Stimulated activated CD8-positive, alpha-beta memory T cell treated with anti-CD3 and anti-CD28 coated beads, Interleukin-7, amount 100 ng/mL, for 48 hours (primary cell): ENCODE measurements around the gene TTC28.
"Not testable (repeated sequence)": the region's sequence is repeated elsewhere in the genome, so short reads cannot be mapped to it uniquely, and the experiment has no call there.

Experiments
- DNase-seq, 2 donors: peaks; one replicate each; pipeline ENCODE4 v3.0.0-alpha.2; 2020; ENCODE audit warnings: low read depth in 1 of 2; ENCODE audit errors: extremely low read depth in 1 of 2

TTC28 gene

DNA sequence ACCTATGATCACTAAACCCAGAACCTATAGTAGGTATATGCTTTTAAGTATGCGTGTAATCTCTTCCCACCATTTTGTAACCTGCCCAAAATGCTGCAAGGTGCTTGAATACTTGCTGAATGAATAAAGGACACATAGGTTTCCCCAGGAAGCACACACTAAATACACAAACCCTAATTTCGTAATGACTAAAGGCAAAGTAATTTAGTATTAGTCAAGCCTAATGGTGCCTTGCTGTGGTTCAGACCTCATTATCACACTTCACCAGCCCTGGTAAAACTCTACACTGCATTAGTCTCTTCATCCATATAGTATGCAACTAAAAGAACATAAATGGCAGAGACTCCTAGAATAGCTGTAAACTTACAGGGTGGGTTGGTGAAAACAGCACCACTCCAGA is 471.6 kb downstream of the TTC28 start:
- no peak for DNase-seq

DNA sequence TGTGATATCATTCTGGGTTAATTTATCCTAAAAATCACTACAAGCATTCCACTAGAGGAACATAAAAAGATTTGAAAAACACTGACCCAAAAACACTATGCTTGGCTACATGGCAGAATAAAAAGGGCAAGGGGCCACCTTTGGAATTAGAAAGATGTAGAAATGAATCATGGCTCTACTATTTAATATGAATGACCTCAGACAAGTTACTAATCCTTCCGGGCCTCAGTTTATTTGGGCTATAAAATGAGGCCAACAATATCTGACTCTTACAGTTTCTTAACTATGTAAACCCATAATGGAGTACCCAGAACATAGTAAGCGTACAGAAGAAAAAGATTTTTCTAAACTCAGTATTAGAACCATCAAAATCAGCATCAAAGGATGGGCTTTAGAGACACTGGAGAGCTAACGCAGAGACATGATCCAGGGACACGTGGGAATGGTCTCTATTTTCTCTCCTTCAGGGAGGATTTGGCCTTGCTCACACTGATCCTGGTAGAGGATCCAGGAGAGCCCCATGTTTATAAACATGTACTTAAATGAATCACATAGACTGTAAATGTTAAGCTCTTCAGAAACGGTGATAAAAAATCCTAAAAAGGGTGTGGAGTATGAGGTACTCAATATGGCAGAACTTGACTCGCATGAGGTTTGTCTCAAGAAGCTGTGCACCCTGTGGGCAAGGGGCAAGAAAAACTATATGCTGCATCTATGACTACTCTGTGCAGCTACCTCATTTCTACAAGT is 472.2 kb downstream of the TTC28 start:
- DNase-seq, result no peak

DNA sequence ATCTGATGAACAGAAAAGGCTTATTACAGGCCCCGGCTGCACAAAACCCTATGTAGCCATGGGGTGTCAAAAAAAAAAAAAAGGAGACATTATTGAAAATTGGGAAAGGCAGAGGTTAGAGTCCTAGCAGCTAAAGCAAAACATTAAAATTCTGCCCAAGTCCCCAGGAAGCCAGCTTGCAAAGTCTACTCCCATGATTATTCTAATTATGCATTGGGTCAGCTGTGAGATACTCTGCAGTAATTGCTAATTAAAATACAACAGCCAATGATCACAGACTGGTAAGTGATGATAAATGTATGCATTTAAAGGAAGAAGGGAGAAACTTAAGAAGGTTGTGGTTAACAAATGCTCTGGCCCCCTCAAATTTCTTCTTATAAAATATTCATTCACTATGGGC is 473.7 kb downstream of the TTC28 start:
- DNase-seq, result no peak

DNA sequence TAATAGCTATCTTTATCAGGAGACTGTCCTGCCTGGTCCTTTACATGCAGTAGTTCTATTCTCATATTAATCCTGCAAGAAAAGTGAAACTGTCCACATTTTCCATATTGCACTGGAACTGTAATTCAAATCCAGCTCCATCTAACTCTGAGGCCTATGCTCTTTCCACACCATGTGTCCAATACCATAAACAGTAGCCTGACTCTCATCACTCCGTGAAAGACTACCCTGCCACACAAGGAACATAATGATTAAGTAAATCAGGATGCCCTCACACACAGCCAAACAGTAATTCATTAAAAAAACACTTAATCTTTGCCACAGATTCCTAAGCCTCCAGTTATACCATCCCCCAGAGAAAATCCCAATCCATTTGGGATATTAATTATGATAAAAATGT is 475.3 kb downstream of the TTC28 start:
- no peak for DNase-seq

DNA sequence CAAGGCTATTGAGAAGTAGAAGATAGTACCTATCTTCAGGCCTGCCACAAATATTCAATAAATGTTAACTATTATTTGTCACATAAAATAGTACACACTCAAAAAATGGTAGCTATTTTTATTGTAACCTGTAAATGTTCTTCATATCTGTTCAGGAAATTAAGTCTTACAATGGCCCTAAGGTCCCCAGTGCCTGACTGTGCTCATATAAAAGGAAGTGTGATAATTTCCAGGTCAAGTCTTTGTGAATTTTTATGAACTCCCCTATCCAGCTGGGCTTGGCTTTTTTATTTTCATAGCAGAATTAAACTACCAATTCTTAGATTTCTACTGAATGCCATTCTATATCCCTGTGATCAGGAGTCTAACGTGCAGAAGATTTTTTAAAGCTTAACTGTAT is 476.4 kb downstream of the TTC28 start:
- DNase-seq, result no peak

DNA sequence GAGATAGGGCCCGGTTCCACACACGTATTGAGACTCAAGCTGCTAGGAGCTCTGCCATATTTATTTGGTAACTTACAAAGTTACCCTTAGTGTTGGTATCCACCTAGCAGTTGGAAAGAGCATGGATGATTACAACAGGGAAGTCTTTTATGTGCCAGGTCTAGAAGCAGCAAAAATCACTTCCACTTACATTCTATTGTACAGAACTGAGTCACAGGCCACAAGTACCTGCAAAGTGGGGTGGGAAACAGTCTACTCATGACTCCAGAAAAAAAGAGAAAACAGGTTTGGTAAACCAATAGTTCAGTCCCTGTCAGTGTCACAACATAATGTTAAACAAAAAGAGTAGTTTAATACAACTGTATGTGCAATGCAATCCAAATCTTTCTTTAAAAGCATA is 480.9 kb downstream of the TTC28 start:
- no peak for DNase-seq

DNA sequence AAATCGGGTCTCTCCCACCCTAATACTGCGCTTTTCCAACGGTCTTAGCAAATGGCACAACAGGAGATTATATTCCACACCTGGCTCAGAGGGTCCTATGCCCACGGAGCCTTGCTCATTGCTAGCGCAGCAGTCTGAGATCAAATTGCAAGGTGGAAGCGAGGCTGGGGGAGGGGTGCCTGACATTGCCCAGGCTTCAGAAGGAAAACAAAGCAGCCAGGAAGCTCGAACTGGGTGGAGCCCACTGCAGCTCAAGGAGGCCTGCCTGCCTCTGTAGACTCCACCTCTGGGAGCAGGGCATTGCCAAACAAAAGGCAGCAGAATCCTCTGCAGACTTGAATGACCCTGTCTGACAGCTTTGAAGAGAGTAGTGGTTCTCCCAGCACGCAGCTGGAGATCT is 488.1 kb downstream of the TTC28 start:
- not testable (repeated sequence) for DNase-seq

DNA sequence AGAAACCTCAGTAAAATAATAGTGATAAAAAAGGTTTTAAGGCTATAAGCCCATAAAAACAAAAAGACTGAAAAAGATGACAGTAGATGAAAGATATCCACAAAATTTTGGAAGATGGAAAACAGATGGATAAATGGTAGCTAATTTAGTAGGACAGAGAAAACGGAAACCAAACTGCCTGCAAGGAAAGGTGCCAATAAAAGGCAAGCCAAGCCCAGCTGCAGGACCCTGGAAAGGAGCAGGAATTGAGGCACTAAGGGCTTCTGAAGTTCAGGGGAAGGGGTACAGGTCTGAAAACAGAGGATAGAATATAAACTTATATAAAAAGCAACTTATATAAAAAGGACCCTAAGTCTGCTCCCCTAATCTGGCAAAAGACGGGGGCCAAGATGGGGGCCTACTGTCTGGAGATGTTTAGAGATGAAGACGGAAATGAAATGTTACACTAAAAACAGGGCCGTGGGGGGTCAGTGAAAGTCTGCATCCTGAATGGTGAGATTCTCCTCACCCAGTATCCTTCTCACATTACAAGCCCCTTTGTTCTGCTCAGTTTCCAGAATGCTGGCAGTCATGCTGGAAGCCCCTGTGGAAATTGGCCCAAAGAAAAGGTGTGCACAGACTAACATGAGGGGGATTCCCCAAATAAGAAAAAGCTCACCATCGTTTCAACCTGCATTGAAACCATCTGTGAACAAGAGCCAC is 491.3 kb downstream of the TTC28 start:
- DNase-seq, result no peak

DNA sequence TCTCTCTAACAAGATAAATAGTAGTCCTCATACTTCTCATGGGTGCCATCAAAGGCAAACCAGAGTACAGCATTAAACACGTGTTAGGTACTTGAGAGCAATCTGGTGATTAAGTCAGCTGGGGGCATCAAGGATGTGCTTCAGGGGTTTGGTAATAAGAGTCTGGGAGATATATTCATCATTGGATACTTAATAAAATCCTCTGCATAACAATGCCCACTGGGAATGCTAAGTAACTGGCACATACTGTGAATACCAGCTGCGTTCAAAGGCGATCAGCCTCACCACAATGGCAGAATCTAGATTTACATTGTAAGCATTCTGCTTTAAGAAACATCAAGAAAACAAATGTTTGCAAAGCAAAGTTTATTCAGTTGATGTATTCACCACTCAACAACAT is 492.0 kb downstream of the TTC28 start:
- DNase-seq, result no peak

DNA sequence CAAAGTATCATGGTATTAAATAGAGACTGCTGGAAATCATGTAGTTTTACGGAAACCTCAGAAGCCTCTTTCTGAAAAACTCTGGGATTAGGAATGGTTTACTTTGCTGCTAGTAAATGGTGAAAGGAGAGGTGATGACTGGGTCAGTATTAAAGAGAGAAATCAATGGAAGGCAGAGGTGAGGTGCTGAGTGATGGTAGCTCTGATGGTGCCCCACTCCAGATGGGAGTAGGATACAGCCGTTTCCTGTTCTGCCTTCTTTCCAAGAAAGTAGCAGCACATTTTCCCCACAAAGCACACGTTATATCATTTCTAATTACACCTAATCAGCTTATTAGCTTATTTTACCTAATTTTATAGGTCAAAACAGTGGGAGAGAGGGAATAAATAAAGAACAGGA is 493.0 kb downstream of the TTC28 start:
- no peak for DNase-seq

DNA sequence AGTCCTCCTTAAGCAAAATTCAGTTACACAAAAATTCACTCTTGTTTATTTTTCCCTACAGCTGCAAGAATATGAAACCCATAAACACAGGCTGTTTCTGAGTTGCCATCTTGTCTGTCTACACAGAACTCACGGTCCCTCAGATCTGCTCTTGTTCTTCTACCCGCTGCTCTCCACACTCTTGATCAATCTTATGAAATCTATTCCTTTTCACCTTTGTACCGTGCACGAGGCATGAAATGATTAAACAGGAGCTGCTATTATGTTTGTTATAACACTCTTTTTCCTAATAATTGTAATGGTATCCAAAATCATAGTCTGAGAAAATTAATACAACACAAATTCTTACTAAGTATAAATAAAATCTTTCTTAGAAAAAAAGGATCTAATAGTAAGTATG is 494.5 kb downstream of the TTC28 start:
- no peak for DNase-seq

DNA sequence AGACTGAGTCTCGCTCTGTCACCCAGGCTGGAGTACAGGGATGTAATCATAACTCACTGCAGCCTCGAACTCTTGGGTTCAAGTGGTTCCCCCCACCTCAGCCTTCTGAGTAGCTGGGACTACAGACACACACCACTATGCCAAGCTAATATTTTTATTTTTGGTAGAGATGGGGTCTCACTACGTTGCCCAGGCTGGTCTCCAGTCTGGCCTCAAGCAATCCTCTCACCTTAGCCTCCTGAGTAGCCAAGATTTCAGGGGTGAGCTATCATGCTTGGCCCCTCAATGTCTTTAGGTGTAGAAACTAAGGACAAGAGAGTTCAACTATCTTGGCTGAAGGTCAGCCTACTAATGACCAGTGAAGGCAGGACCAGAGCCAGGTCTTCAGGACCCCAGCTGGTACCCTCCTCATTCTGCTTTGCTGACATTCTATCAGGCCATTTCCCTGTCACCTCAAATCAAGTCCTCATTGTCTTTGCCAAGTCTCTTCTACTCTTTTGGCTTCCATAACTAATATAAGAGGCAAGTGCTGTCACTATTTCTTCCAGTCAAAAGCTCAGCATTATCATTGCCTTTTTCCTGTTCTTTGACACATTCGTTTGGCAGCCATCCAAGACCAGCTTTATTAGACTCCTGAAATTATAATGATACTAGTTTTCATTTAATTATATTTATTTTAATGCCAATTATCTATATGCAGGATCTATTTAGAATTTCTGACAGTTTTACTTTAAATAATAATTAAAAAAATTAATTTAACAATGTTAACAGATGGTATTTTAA is 496.4 kb downstream of the TTC28 start:
- no peak for DNase-seq

DNA sequence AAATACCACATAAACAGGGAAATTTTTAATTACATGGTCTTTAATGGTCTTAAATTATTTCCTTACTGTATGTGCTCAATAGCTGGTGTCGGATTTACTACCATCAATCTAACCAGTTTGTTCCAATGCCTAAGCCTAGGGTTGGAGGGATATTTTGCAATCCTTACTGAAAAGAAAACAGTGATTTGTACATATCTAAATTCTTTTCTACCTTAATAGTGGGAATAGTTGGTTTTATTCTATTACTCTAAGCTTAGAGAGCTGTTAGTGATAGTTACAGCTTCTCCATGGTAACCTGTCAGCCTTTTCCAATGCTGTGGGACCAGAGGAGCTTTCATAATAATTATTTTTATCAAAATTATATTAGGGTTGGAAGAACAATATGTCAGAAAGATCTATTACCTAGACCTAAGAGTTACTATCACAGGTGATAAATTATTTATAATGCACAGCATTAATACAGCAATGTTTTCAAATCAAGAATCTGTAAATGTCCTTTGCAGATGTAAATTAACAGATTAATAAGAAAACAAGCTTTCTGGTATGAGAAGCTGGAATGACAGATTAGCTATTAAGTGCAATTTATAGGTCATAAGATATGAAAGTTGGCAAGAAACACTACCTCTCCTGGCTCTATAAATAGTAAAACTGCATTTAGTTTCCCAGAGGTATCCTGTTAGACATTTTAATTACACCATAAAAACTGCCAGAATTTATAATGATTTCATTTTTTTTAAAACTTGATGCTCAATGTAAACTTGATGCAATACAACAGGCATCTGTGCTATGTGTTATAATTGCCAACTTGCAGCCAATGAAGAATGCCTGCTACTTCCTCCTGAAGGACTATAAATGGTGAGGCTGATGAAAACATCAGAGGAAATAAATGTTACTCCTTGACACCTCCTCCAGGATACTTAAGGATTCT is 498.6 kb downstream of the TTC28 start:
- DNase-seq, result no peak

DNA sequence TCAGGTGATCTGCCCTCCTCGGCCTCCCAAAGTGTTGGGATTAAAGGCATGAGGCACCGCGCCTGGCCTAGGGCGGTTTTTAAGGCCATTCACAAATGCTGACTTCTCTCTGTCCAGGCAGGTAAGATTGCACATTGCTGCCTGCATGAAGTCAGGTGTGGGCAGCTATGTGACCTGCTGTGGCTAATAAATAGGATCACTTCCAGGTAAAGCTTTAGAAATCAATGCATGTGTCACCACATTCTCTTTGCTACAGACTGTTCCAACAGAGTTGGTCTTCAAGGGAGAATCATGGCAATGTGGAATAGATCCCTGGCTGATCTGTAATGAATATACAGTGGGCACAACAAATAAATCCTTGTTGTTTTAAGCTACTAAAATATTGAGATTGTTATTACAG is 500.2 kb downstream of the TTC28 start:
- DNase-seq, result no peak

DNA sequence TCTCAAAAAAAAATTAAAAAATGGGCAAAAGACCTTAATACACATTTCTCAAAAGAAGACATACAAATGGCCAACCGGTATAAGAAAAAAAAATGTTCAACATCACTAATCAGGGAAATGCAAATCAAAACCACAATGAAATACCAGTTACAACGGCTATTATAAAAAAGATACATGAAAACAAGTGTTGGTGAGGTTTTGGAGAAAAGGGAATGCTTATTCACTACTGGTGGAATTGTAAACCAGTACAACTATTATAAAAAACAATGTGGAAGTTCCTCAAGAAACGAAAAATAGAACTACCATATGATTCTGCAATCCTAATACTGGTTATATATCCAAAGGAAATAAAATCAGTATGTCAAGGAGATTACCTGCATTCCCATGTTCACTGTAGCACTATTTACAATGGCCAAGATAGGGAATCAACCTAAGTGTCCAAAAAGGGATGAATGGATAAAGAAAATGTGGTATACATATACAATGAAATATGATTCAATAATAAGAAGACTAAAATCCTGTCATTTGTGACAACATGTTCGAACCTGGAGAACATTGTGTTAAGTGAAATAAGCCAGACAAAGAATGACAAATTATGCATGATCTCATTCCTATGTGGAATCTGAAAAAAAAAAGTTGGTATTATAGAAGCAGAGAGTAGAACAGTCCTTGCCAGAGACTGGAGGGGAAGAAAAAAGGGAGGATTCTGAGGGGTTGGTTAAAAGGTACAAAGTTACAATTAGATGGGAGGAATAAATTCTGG is 503.7 kb downstream of the TTC28 start:
- DNase-seq, result no peak

DNA sequence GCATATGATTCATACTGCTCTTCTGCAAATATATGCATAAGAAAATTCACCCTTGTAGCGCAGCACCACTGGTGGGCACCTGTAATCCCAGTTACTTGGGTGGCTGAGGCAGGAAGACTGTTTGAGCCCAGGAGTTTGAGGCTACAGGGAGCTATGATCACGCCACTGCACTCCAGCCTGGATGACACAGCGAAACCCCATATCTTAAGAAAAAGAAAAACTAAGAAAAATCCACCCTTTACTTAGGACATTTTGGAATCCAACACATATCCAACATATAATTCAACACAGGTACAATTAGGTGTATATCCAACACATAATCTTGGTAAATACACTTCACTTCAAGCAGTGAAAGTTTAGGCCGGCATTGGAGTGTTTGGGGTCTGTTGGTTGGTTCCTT is 505.1 kb downstream of the TTC28 start:
- no peak for DNase-seq

DNA sequence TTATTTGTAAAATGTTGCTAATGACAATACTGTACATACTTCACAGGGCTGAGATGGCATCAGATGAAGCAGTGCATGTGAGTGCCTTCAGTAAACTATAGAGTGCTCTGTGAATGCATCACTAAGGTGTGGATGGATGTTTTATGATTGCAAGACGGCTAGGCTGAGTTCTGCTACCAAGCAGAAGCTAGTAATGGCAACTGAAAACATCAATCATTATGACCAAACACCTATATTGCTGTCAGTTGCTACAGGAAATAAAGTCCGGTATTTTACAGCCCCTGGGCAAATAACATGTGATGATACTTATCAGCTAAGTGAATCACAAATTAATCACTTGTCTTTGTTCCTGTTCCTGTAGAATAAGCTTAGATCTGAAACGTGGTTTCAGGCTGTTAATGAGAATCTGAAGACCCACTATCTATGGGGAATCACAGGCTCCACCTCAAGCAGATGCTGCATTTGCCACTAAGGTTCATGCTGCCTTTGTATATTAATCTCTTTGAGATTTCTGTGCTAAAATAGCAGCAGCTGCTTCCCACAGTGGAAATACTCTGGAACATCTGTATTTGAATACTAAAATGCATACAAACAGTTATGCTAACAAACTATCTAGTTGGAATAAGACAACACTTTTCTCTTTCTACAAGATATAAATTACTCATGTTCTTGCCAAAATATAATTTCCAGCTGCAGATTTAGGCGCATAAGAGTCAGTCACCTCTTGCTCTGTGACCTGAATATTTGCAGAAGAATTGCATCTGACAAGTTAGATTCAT is 506.6 kb downstream of the TTC28 start:
- no peak for DNase-seq

DNA sequence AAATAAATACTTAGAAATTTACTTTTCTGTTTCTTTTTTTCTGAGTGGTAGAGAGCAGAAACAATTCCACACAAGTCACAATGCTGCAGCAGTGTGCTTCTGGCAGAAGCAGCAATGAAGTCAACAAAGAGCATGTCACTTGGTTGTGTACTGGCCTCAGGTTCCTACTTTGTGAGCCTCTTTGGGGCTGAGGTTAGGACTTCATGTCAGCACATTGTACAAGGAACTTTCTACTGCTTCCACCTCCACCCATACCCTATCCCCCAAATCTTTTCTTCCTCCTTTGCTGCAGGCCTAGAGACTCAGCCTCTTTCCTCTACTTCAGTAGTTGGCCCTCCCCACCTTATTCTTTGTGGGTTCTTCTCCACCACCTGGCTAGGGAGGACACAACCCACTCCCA is 507.9 kb downstream of the TTC28 start:
- no peak for DNase-seq

DNA sequence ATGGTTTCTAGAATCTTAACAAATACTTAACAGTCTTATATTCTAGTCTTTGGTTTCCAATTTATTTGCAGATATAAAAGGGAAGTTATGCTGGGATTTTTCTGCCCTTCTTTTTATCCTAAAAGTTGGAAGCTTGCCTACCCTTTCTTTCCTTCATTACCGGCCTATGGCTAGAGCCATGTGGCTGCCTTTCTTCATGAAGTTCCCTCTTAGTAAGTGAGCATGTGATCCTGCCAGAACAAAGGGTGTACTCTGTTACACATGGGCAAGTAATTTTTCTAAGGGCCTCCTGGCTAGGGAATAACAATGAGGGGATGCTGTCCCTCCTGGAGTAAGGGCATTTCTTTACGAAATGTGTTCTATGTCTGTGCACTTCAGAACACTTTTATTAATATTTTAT is 508.5 kb downstream of the TTC28 start:
- DNase-seq, result no peak
